ENCODE measurements around the gene TSPAN17.

Gene TSPAN17

GRCh38 chr5:176643491-176644219 is 3.6 kb upstream of the TSPAN17 start:
- no peak for DNase-seq

- no peak for DNase-seq
Observed at GRCh38 chr5:176644294-176644693, 3.0 kb upstream of the TSPAN17 start.

GRCh38 chr5:176644878-176645670 is 2.2 kb upstream of the TSPAN17 start:
- DNase-seq = no peak

GRCh38 chr5:176646049-176646706 is 1.1 kb upstream of the TSPAN17 start:
- no peak for DNase-seq

GRCh38 chr5:176646707-176647029 is 616 bp upstream of the TSPAN17 start:
- DNase-seq = no peak

- no peak for DNase-seq
Observed at GRCh38 chr5:176647843-176648473, 674 bp downstream of the TSPAN17 start.

- peak; percentile 29 for DNase-seq
Observed at GRCh38 chr5:176648474-176649194, 1.4 kb downstream of the TSPAN17 start.

- no peak for DNase-seq
Observed at GRCh38 chr5:176650354-176650884, 3.1 kb downstream of the TSPAN17 start.

GRCh38 chr5:176651472-176651980 is 4.2 kb downstream of the TSPAN17 start:
- DNase-seq = no peak

GRCh38 chr5:176652136-176652535 is 4.9 kb downstream of the TSPAN17 start:
- no peak for DNase-seq

- peak; percentile 48 for DNase-seq
Observed at GRCh38 chr5:176653401-176654385, 6.4 kb downstream of the TSPAN17 start.

GRCh38 chr5:176654856-176655255 is 7.6 kb downstream of the TSPAN17 start:
- no peak for DNase-seq

GRCh38 chr5:176656467-176656990 is 9.2 kb downstream of the TSPAN17 start:
- no peak for DNase-seq

- peak; percentile 60 for DNase-seq
Observed at GRCh38 chr5:176658007-176658599, 10.8 kb downstream of the TSPAN17 start.

- DNase-seq = no peak
Observed at GRCh38 chr5:176658817-176659511, 11.7 kb downstream of the TSPAN17 start.

- no peak for DNase-seq
Observed at GRCh38 chr5:176659512-176659839, 12.2 kb downstream of the TSPAN17 start.

GRCh38 chr5:176659860-176660461 is 12.7 kb downstream of the TSPAN17 start:
- no peak for DNase-seq

GRCh38 chr5:176660530-176660859 is 13.2 kb downstream of the TSPAN17 start:
- no peak for DNase-seq

- DNase-seq = peak; percentile 78
Observed at GRCh38 chr5:176660860-176661641, 13.8 kb downstream of the TSPAN17 start.

All from CD4-positive, alpha-beta T cell treated with Interleukin-15 for 1 hour (primary cell).